Ureter (tissue), 1 donor: ENCODE measurements around the gene GPALPP1. TPM values are rescaled to one million over a fixed set of nuclear protein-coding genes. Genes with fewer than 3 reads are reported as not detected.
"Not testable (repeated sequence)": the region's sequence is repeated elsewhere in the genome, so short reads cannot be mapped to it uniquely, and the experiment has no call there.

ENCODE experiments used
- DNase-seq: peaks from one replicate; pipeline ENCODE4 v3.0.0-alpha.2; 2020; ENCODE audit warnings: low spot score
- total RNA-seq: library from RNA; stranded (reverse); gene quantifications from one replicate; pipeline ENCODE4 v1.2.4, GENCODE V29; 2023
- donor health status: DM: yes; HTN: yes; CAD: no.

GPALPP1 gene
- total RNA-seq, 1 donor from 2014 or later: 41.5 TPM

DNA sequence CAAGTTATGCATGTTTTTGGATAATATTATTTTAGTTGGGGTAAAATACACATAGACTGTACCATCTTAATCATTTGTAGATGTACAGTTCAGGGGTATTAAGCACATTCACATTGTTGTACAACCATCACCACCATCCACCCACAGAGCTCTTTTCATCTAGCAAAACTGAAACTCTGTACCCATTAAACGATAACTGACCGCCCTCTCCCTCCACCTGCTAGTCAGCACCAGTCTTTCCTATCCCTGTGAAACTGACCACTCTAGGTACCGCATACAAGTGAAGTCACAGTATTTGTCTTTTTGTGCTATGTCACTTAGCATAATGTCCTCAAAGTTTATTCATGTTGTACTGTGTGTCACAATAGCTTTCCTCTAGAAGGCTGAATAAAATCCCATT, 70.7 kb downstream of the GPALPP1 start:
- no peak for DNase-seq

DNA sequence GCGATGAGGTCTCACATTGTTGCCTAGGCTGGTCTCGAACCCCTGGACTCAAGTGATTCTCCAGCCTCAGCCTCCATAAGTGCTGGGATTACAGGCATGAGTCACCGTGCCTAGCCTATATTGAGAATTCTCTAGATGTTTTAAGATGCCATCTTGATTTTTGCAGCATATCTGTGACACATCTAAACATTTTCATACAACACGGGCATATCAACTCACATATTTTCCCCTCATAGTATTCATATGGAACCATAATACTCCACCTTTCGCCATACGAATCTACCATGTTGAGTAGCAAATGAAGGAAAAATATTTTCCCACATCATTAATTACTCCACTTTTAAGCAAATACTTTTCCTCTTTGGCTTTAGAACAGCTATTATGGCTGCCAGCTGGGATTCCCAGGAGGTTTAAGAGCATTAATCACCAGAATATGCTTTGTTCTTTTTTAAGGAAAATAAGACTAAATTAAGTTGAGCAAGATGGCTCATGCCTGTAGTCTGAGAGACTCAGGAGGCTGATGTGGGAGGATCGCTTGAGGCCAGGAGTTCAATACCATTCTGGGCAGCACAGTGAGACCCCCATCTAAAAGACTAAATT, 74.0 kb downstream of the GPALPP1 start:
- no peak for DNase-seq

- DNase-seq: not testable (repeated sequence)
Observed at GRCh38 chr13:45063889-45064288, 74.6 kb downstream of the GPALPP1 start.

DNA sequence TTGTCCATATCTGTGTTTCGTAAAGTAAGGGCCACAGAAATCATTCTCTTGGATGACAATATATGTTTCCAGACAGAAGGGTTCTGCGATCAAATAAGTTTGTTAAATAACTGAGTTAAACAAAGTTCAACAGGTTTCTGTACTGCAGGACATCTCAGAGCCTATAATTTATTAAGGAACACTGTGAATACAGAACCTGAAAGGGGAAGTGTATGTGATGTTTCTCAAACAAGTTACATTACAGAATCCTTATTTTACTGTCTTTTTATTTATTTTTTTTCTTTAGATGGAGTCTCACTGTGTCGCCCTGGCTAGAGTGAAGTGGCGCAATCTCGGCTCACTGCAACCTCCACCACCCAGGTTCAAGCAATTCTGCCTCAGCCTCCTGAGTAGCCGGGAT, 75.6 kb downstream of the GPALPP1 start:
- DNase-seq: no peak

DNA sequence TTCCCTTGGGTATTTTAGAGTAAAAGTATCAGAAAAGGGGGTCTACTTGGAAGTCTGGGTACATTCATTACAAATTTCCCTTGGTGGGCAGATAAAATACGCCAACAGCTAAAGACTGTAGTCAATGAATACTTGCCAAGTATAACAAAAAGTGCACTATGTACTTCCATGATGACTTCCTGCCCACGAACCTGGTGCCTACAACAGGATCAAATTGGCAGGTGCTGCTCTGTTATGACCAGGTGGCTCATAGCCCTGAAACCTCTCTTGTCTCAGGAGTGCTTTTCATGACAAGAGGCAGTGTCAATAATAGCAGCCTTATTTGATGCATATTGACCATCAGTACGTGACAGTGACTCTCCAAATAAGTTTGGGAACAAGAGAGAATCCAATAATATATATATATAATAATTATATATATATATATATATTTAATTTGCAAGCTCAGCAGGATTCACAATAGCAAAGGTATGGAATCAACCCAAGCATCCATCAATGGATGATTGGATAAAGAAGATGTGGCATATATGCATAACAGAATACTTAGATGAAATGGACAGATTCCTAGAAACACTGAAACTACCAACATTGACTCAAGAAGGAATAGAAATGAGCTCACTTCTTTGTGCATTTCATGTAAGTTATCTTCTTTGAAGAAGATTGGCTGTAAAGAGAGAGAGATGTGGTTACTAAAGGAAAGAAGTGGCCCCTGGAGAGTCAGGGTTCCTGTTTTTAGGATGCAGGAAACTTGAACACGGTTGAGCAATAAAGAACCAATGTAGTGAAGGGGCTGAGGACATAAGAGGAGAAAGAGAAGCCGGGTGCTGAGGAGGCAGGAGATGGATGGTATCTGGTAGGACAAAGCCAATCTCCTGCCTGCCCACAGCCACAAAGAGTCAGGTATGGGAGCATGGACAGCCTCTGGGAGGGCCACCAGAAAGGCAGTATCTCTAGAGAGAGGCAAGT, 79.0 kb downstream of the GPALPP1 start:
- no peak for DNase-seq

GRCh38 chr13:45073809-45074208, 84.5 kb downstream of the GPALPP1 start:
- DNase-seq: no peak

DNA sequence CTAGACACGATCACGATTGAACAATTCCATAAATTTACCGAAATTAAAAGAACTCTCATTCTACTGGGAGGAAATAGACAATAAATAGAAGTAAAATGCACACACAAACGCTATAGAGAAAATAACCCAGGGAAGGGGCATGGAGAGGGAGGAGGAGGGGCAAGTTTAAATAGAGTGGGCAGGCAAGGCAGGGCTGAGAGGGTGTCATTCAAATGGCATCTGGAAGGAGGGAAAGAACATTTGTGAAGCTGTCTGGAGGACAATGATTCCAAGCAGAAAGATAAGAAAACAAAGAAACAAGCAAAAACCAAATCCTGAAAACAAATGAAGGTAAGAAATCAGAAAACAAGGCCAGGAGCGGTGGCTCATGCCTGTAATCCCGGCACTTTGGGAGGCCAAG, 85.4 kb downstream of the GPALPP1 start:
- DNase-seq: no peak

DNA sequence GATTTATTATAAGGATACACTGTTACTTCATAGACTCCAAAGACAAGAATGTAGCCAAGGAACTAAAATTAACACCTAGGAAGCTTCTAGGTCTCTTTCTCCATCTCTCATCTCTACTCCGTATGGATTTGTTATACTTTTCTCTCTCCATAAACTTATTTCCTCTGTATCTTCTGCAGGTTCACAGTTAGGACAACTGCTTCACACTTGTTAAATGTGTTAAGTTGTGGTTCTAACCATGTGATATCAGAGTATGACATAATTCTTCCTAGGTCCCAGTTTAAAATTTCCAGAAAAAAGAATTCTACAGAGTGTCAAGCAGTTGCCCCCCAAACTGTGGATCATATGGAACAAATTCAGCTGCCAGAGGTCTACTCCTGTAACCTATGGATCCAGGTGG, 88.7 kb downstream of the GPALPP1 start:
- no peak for DNase-seq

Other genes starting within 250 kb of the GPALPP1 start
- 9.3 TPM for gene NUFIP1, start 67 bp upstream of the GPALPP1 start, total RNA-seq
- 15.8 TPM for gene GTF2F2, start 131.0 kb downstream of the GPALPP1 start, total RNA-seq
- gene KCTD4, start 211.5 kb downstream of the GPALPP1 start, total RNA-seq: not detected